GM12872 (cell line): Measurements from ENCODE around the gene FAM163B.

Source experiments
- CTCF ChIP-seq: IDR thresholded peaks from 3 replicates; pipeline ENCODE4 v1.5.1; 2011; ENCODE audit warnings: low read depth, mild to moderate bottlenecking, low read length, moderate library complexity; ENCODE audit not compliant: insufficient read depth

Gene FAM163B

GRCh38 chr9:133606708-133607025 is 2.5 kb downstream of the FAM163B start:
- TF ChIP-seq CTCF: no peak

- no peak for TF ChIP-seq CTCF
Observed at GRCh38 chr9:133605856-133606707, 3.1 kb downstream of the FAM163B start.

GRCh38 chr9:133605446-133605845 is 3.7 kb downstream of the FAM163B start:
- TF ChIP-seq CTCF: no peak

- TF ChIP-seq CTCF: no peak
Observed at GRCh38 chr9:133604856-133605255, 4.3 kb downstream of the FAM163B start.

- no peak for TF ChIP-seq CTCF
Observed at GRCh38 chr9:133604214-133604613, 5.0 kb downstream of the FAM163B start.

- no peak for TF ChIP-seq CTCF
Observed at GRCh38 chr9:133603135-133603927, 5.9 kb downstream of the FAM163B start.

GRCh38 chr9:133602277-133602676 is 6.9 kb downstream of the FAM163B start:
- TF ChIP-seq CTCF: no peak
